ENCODE results near the gene HARBI1.
"Not testable (repeated sequence)": the region's sequence is repeated elsewhere in the genome, so short reads cannot be mapped to it uniquely, and the experiment has no call there.

The HARBI1 gene

GRCh38 chr11:46597155-46597554, 19.9 kb downstream of the HARBI1 start:
- no peak for DNase-seq (ENCODE audit: low read depth in 2 of 3, low spot score in 1 of 3)

- no peak for DNase-seq (ENCODE audit: low read depth in 2 of 3, low spot score in 1 of 3)
Observed at GRCh38 chr11:46594785-46595184, 22.2 kb downstream of the HARBI1 start.

GRCh38 chr11:46594374-46594700, 22.7 kb downstream of the HARBI1 start:
- DNase-seq (ENCODE audit: low read depth in 2 of 3, low spot score in 1 of 3) = no peak

- DNase-seq (ENCODE audit: low read depth in 2 of 3, low spot score in 1 of 3) = peak; percentile 78 to 94 (median 81)
Observed at GRCh38 chr11:46593550-46594373, 23.3 kb downstream of the HARBI1 start, which contains the start of gene AMBRA1. Gene AMBRA1 (minus strand): TSS chr11:46594023. CDS start chr11:46548380, 45,643 bp downstream.

GRCh38 chr11:46590740-46591605, 26.1 kb downstream of the HARBI1 start:
- no peak for DNase-seq (ENCODE audit: low read depth in 2 of 3, low spot score in 1 of 3)

GRCh38 chr11:46588915-46589314, 28.1 kb downstream of the HARBI1 start:
- DNase-seq (ENCODE audit: low read depth in 2 of 3, low spot score in 1 of 3) = no peak

- no peak for DNase-seq (ENCODE audit: low read depth in 2 of 3, low spot score in 1 of 3)
Observed at GRCh38 chr11:46588131-46588530, 28.9 kb downstream of the HARBI1 start.

- not testable (repeated sequence) for DNase-seq (ENCODE audit: low read depth in 2 of 3, low spot score in 1 of 3)
Observed at GRCh38 chr11:46583513-46583912, 33.5 kb downstream of the HARBI1 start.

GRCh38 chr11:46582588-46582987, 34.4 kb downstream of the HARBI1 start:
- no peak for DNase-seq (ENCODE audit: low read depth in 2 of 3, low spot score in 1 of 3)

GRCh38 chr11:46577058-46577457, 40.0 kb downstream of the HARBI1 start:
- DNase-seq (ENCODE audit: low read depth in 2 of 3, low spot score in 1 of 3) = no peak

- DNase-seq (ENCODE audit: low read depth in 2 of 3, low spot score in 1 of 3) = no peak
Observed at GRCh38 chr11:46574656-46575055, 42.4 kb downstream of the HARBI1 start.

- no peak for DNase-seq (ENCODE audit: low read depth in 2 of 3, low spot score in 1 of 3)
Observed at GRCh38 chr11:46570790-46571398, 46.1 kb downstream of the HARBI1 start.

- no peak for DNase-seq (ENCODE audit: low read depth in 2 of 3, low spot score in 1 of 3)
Observed at GRCh38 chr11:46565232-46565840, 51.7 kb downstream of the HARBI1 start.

- DNase-seq (ENCODE audit: low read depth in 2 of 3, low spot score in 1 of 3) = no peak
Observed at GRCh38 chr11:46564459-46564858, 52.6 kb downstream of the HARBI1 start.

GRCh38 chr11:46562527-46562926, 54.5 kb downstream of the HARBI1 start:
- DNase-seq (ENCODE audit: low read depth in 2 of 3, low spot score in 1 of 3) = no peak

GRCh38 chr11:46560300-46560991, 56.6 kb downstream of the HARBI1 start:
- DNase-seq (ENCODE audit: low read depth in 2 of 3, low spot score in 1 of 3) = peak in 1 of 3 donors; percentile 16

- no peak for DNase-seq (ENCODE audit: low read depth in 2 of 3, low spot score in 1 of 3)
Observed at GRCh38 chr11:46559815-46560214, 57.2 kb downstream of the HARBI1 start.

- no peak for DNase-seq (ENCODE audit: low read depth in 2 of 3, low spot score in 1 of 3)
Observed at GRCh38 chr11:46557684-46558151, 59.3 kb downstream of the HARBI1 start.

- DNase-seq (ENCODE audit: low read depth in 2 of 3, low spot score in 1 of 3) = no peak
Observed at GRCh38 chr11:46555267-46556054, 61.6 kb downstream of the HARBI1 start.
